GM19099 (cell line): Measurements from ENCODE around the gene ZFPM1.

Experiments
- POLR2A ChIP-seq: IDR thresholded peaks from 3 replicates; pipeline ENCODE4 v1.6.1; 2011; ENCODE audit warnings: low read depth; ENCODE audit not compliant: insufficient read length; ENCODE audit errors: extremely low read depth

The ZFPM1 gene

DNA sequence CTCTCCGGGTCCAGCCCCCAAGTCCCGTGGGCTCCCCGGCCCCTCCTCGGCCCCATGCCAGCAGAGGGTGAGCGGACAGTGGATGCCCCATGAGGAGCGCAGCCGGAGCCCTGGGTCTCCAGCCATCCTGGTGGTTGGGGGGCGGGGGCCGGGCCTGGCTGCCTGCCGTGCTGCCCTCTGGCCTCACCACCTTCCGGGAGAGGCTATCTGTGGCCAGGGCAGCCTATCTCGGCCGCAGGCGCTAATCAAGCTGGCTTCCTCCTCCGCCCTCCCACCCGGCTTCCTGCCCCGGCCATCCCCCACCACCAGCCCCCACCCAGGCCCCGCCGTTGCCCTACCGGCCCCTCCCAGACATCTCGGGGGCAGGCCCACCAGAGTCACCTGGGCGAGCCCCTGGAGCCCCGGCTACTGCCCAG lies 46.8 kb downstream of the ZFPM1 start:
- no peak for TF ChIP-seq POLR2A

DNA sequence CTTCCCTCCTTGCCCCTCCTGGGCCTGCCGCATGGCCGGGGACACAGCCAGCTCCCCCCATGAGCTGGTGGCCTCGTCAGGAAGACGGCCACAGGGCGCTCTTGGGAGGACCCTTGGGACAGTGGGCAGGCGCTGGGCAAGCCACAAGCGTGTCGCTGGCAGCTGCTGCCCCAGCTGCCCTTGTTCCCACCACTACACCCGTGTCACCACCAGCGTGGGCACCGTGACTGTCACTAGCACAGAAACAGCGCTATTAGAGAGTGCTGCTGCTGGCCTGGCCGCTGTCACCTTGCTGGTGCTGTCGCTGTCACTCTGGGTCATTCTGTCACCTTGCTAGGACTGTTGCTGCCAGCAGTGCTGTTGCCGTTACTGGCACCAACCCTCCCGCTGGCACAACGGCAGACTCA lies 47.2 kb downstream of the ZFPM1 start:
- TF ChIP-seq POLR2A, result no peak

DNA sequence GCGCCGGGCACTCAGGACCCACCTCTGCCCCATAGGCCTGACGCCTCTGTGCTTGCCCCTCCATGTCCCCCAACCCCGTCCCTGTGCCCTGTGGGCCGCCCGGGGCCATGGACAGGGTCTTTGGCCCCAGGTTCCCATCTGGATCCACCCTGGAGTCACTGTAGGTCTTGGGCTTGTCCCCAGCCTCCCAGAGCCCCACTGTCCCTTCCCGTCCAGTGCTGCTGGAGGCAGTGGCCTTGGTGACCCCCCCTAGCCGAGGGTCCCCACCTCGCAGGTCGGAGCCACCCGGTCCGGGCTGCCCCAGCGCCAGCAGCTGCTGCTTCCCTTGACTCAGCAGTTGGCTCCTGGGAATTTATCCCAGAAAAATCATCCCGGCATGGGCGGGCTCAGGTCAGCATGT lies 49.3 kb downstream of the ZFPM1 start:
- no peak for TF ChIP-seq POLR2A

GRCh38 chr16:88502776-88503280 lies 49.7 kb downstream of the ZFPM1 start:
- no peak for TF ChIP-seq POLR2A

DNA sequence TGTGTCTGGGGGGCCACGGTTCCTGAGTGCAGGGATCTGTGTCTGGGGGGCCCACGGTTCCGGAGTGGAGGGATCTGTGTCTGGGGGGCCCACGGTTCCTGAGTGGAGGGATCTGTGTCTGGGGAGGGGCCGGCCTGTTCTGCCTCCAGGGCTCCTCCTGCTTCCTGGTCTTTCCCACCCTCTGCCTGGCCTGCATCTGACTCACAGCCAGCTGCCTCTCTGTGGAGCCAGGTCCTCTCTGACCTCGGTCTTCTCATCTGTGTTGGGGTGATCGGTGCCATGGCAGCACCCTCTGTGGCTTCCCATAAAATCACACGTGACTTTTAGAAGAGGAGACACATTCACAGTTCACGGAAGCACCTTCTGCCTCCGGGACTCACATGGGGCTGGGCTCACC lies 50.3 kb downstream of the ZFPM1 start:
- no peak for TF ChIP-seq POLR2A

- no peak for TF ChIP-seq POLR2A
Observed at GRCh38 chr16:88503771-88504488, 50.9 kb downstream of the ZFPM1 start.

DNA sequence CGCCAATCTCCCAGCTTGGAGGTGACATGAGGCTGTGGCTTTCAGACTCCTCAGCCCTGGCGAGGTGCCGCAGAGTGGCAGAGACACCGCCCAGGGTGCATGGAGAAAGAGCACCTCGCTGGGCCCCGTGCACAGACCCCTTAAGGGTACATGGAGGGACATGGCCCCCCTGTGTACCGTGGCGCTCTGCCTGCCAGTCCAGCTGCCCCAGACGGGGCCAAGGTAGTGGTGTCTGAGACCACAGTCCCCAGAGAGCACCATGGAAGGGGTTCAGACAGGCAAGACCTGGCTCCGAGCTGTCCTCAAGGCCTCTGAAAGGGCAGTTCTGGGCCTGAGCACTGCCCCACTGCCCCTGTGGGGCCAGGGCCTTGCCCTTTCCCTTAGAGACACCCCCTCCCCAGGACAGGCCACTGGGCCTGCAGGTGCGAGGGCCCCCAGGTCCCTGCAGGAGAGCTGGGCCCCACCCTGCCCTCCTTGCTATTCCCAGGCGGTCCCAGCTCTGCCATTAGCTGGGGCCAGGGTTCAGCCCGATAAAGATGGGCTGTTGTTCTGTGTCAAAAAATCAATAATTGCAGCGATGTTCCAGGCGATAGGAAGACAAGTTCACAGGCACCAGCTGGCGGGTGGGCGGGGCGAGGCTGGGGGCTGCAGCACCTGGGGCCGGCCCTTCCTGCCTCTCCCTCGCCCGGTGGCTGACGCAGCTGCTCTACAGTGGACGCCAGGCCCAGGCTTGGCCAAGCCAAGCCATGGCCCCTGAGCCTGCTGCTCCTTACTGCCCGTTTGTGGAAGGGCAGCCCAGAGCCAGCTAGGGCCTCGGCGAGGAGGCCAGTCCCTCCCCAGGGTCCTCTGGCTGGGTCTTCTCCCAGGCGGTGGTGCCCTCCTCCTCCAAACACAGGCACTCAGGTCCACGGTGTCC lies 51.7 kb downstream of the ZFPM1 start:
- TF ChIP-seq POLR2A, result no peak

GRCh38 chr16:88505405-88506082 lies 52.5 kb downstream of the ZFPM1 start:
- no peak for TF ChIP-seq POLR2A

DNA sequence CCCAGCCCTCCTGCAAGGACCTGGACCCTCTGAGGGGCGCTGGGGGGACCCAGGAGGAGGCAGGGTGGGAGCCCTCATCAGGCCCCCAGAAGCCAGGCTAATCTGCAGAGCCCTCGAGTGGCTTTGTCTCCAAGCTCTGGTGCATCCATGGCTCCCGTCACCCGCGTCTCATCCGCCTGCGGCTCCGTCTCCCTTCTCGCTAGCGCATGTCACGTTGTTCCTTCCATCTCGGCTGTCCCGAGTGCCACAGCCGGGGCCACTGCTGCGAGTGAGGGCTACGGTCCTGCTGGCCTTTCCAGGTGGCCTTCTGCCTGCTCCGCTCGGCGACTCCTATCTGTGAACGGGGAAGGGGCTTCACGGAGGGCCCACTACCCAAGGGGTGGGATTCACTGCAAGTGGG lies 53.6 kb downstream of the ZFPM1 start:
- no peak for TF ChIP-seq POLR2A

- TF ChIP-seq POLR2A, result no peak
Observed at GRCh38 chr16:88507231-88507743, 54.2 kb downstream of the ZFPM1 start.

DNA sequence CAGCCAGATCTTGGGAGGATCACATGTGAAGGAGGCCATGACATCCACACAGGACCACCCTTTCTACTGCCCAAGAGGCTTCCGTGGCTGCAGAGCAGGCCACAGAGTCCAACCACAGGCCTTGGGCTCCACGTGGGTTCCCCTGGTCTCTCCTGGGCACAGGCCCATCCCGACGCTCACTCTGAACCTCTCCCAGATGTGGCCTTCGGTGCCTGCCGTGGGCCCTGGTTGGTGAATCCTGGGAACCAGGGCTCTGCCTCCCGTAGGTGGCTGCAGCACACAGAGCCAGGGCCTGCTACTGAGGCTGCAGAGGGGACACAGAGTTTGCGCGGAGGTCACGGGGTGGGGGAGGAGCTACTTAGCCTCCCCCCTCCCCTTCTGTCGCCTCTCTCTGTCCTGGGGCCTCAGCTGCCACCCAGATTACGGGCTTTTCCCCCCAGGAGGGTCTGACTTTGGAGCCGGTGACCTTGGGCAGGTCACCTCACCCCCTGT lies 55.3 kb downstream of the ZFPM1 start:
- no peak for TF ChIP-seq POLR2A

GRCh38 chr16:88508868-88509748 lies 56.0 kb downstream of the ZFPM1 start:
- TF ChIP-seq POLR2A, result no peak

DNA sequence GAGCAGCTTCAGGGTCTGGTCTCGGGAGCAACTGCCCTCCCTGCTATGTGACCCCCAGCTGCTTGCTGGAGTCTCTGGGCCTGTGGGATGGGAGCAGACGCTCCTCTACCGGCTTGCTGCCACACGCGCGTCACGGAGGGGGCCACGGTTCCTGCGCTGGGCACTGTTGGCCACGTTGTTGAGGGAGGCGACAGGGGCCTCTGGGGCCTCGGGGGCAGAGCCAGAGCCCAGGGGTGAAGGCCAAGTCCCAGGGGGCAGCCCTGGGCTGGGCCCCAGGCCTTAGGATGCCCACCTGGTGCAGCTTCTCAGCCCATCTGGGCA lies 56.6 kb downstream of the ZFPM1 start:
- TF ChIP-seq POLR2A, result no peak
